BLaER1 (cell line): ENCODE results near the gene LBH.

Experiments used
- H3K27ac ChIP-seq: shearing (Covaris generic); formaldehyde crosslinking; 2 replicates; pipeline ENCODE4 v1.8.1; 2022
- H3K27me3 ChIP-seq: shearing (Covaris generic); formaldehyde crosslinking; 2 replicates; pipeline ENCODE4 v1.8.1; 2022
- H3K36me3 ChIP-seq: shearing (Covaris generic); formaldehyde crosslinking; 2 replicates; pipeline ENCODE4 v1.8.1; 2022
- H3K4me1 ChIP-seq: shearing (Covaris generic); formaldehyde crosslinking; 2 replicates; pipeline ENCODE4 v1.8.1; 2022
- H3K4me2 ChIP-seq: shearing (Covaris generic); formaldehyde crosslinking; 2 replicates; pipeline ENCODE4 v1.8.1; 2022
- H3K4me3 ChIP-seq: shearing (Covaris generic); formaldehyde crosslinking; 2 replicates; pipeline ENCODE4 v1.8.1; 2022
- H3K9ac ChIP-seq: shearing (Covaris generic); formaldehyde crosslinking; 2 replicates; pipeline ENCODE4 v1.8.1; 2022
- H3K9me3 ChIP-seq: shearing (Covaris generic); formaldehyde crosslinking; 2 replicates; pipeline ENCODE4 v1.8.1; 2022
- H4K20me1 ChIP-seq: shearing (Covaris generic); formaldehyde crosslinking; 2 replicates; pipeline ENCODE4 v1.8.1; 2022
- Cebpa-rat ChIP-seq: shearing (Covaris generic); IDR thresholded peaks from 2 replicates; pipeline ENCODE4 v1.8.1; 2022

LBH gene

DNA sequence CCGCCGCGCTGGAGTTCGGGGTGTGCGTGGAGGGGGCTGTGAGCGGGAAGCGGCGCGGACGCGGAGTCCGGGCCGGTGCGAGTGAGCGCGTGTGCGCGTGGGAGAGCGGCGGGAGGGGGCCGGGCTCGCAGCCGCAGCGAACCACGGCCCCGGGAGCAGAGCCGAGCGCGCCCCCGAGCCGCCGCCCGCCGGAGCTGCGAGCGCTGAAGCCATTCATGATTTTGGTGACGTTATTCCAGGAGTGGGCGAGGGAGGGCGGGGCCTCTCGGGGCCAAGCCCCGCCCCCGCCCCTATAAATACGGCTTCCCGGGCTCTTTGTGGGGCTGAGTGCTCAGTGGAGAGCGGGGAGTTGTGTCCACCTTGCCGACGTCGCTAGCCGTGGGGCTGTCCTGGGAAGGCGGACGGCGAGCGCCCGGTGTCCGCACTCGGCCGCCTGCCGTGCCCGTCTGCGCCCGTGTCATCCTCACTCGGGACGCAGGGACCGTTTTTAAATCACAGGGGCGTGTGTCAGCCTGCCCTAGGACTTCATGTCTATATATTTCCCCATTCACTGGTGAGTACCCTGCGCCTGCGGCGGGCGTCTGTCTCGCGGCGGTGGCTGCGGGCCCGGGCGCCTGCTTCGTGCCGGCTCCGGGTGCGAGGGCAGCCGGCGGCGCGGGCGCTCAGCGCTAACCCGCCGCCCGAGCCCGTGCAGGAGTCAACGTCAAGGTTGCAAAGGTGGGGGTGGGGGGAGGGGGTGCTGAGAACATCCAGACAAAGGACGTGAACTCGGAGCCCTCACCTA lies at the start of gene LBH:
LBH (plus strand) TSS at position 323 of the 784 bp plus-strand sequence; CDS start at position 528, 205 bp downstream.
- Histone ChIP-seq H3K9me3 (no peaks in the 10 kb centered on the region), H3K27ac (peak within 1 kb of the TSS; percentile 92), H3K4me2 (peak within 1 kb of the TSS; percentile 100), H3K9ac (peak within 1 kb of the TSS; percentile 91), H3K36me3 (peaks cover 22% of the 10 kb centered on the region), H4K20me1 (peaks cover 31% of the 10 kb centered on the region), H3K4me1 (peaks cover 36% of the 10 kb centered on the region), H3K4me3 (peak within 1 kb of the TSS; percentile 84), H3K27me3 (peaks cover 16% of the 10 kb centered on the region; the same call in 1 of the 2 replicates)
- TF ChIP-seq Cebpa-rat = no peak

DNA sequence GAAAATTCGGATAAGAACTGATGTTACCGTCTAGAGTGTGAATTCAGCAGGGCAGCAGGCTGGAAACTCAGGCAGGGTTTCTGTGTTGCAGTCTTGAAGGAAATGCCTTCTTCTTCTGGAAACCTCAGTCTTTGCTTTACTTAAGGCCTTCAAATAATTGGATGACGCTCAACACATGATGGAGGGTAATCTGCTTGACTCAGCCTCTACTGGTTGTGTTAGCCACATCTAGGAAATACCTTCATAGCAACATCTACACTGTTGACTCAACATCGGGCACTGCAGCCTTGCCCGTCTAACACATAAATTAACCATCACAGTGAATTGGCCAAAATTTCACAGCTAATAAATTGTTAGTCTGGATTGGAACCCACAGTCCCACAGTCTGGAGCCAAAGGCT lies 47.3 kb upstream of the LBH start:
- H3K4me3 ChIP-seq = no peak overlapping the region
- H3K9me3 ChIP-seq = no peaks in the 10 kb centered on the region
- H3K27ac ChIP-seq = no peak overlapping the region
- H3K36me3 ChIP-seq = no peaks in the 10 kb centered on the region
- H3K4me1 ChIP-seq = no peaks in the 10 kb centered on the region
- no peak overlapping the region for H3K9ac ChIP-seq
- H3K27me3 ChIP-seq = no peaks in the 10 kb centered on the region
- no peak overlapping the region for H3K4me2 ChIP-seq
- no peaks in the 10 kb centered on the region for H4K20me1 ChIP-seq
- TF ChIP-seq Cebpa-rat = no peak

GRCh38 chr2:30185178-30185577 lies 46.2 kb upstream of the LBH start:
- Histone ChIP-seq H3K9ac (no peak overlapping the region), H3K36me3 (no peaks in the 10 kb centered on the region), H3K27me3 (no peaks in the 10 kb centered on the region), H4K20me1 (no peaks in the 10 kb centered on the region), H3K4me1 (no peaks in the 10 kb centered on the region), H3K4me3 (no peak overlapping the region), H3K9me3 (no peaks in the 10 kb centered on the region; the same call in 1 of the 2 replicates), H3K27ac (no peak overlapping the region), H3K4me2 (no peak overlapping the region)
- TF ChIP-seq Cebpa-rat = no peak

- Histone ChIP-seq H3K27me3 (no peaks in the 10 kb centered on the region), H3K9ac (no peak overlapping the region), H3K27ac (no peak overlapping the region), H4K20me1 (no peaks in the 10 kb centered on the region), H3K4me1 (no peaks in the 10 kb centered on the region), H3K4me2 (no peak overlapping the region), H3K4me3 (no peak overlapping the region), H3K9me3 (no peaks in the 10 kb centered on the region; the same call in 1 of the 2 replicates), H3K36me3 (no peaks in the 10 kb centered on the region)
- no peak for TF ChIP-seq Cebpa-rat
These were observed 43.0 kb upstream of the LBH start for GRCh38 chr2:30188292-30188691.

DNA sequence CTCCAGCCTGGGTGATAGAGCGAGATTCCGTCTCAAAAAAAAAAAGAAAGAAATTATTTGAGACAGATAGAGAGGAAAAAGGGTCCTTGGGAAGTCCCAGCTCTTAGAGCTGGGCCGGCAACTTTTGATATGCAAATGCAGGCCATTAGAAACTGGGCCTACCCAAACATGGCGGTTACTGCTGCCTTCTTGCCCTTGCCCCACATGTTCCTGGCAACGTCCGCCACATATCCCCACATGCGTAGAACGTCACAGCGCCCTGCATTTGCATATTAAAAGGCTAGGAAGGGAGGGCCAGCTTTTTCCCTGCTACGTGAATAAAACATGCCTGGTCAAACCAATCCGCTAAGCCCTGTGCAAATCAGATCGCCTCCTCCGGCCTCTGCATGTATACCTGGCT lies 40.7 kb upstream of the LBH start:
- H3K36me3 ChIP-seq = no peaks in the 10 kb centered on the region
- H4K20me1 ChIP-seq = no peaks in the 10 kb centered on the region
- no peak overlapping the region for H3K4me2 ChIP-seq
- no peak overlapping the region for H3K4me3 ChIP-seq
- no peaks in the 10 kb centered on the region for H3K4me1 ChIP-seq
- H3K9ac ChIP-seq = no peak overlapping the region
- TF ChIP-seq Cebpa-rat = no peak
- H3K27me3 ChIP-seq = no peaks in the 10 kb centered on the region
- H3K9me3 ChIP-seq = no peaks in the 10 kb centered on the region; the same call in 1 of the 2 replicates
- H3K27ac ChIP-seq = no peak overlapping the region

GRCh38 chr2:30191107-30191506 lies 40.2 kb upstream of the LBH start:
- no peak for TF ChIP-seq Cebpa-rat
- Histone ChIP-seq H3K4me3 (no peak overlapping the region), H4K20me1 (no peaks in the 10 kb centered on the region), H3K36me3 (no peaks in the 10 kb centered on the region), H3K27ac (no peak overlapping the region), H3K4me2 (no peak overlapping the region), H3K9me3 (no peaks in the 10 kb centered on the region; the same call in 1 of the 2 replicates), H3K27me3 (no peaks in the 10 kb centered on the region), H3K4me1 (no peaks in the 10 kb centered on the region), H3K9ac (no peak overlapping the region)

DNA sequence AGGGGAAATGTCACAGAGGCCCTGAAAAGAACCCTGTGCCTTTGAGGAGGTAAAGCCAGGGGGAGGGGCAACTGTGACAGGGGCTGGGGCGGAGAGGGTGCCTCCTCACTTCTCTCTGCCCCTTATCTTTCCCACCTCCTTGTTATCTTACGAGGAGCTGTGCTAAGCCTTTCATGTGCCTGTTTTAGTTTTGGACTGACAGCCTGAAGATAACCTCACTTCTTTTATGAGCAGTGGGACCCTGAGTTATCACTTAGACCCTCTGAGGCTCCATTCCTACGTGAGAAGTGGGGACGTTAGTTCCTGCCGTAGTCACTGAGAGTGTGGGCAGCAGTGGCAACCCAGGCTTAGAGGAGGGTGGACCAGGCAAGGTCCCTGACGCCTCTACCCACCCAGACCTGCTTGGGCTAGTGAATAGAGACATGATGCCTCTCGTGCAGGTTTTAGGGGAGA lies 39.5 kb upstream of the LBH start:
- Histone ChIP-seq H3K9ac (no peak overlapping the region), H3K9me3 (no peaks in the 10 kb centered on the region; the same call in 1 of the 2 replicates), H3K4me3 (no peak overlapping the region), H3K27ac (no peak overlapping the region), H3K4me1 (no peaks in the 10 kb centered on the region), H3K4me2 (no peak overlapping the region), H3K36me3 (no peaks in the 10 kb centered on the region), H3K27me3 (no peaks in the 10 kb centered on the region), H4K20me1 (no peaks in the 10 kb centered on the region)
- TF ChIP-seq Cebpa-rat = no peak

- TF ChIP-seq Cebpa-rat = no peak
- H3K4me3 ChIP-seq = no peak overlapping the region
- no peak overlapping the region for H3K9ac ChIP-seq
- H3K9me3 ChIP-seq = no peaks in the 10 kb centered on the region; the same call in 1 of the 2 replicates
- H3K36me3 ChIP-seq = no peaks in the 10 kb centered on the region
- H3K27ac ChIP-seq = no peak overlapping the region
- no peaks in the 10 kb centered on the region for H3K4me1 ChIP-seq
- no peaks in the 10 kb centered on the region for H3K27me3 ChIP-seq
- H4K20me1 ChIP-seq = no peaks in the 10 kb centered on the region
- no peak overlapping the region for H3K4me2 ChIP-seq
These were observed 39.0 kb upstream of the LBH start for GRCh38 chr2:30192314-30192713.

GRCh38 chr2:30193104-30193681 lies 38.1 kb upstream of the LBH start:
- Histone ChIP-seq H3K4me2 (no peak overlapping the region), H3K27ac (no peak overlapping the region), H3K4me3 (no peak overlapping the region), H3K27me3 (no peaks in the 10 kb centered on the region), H3K36me3 (no peaks in the 10 kb centered on the region), H3K9me3 (no peaks in the 10 kb centered on the region; the same call in 1 of the 2 replicates), H4K20me1 (no peaks in the 10 kb centered on the region), H3K9ac (no peak overlapping the region), H3K4me1 (no peaks in the 10 kb centered on the region)
- no peak for TF ChIP-seq Cebpa-rat

- no peak overlapping the region for H3K4me2 ChIP-seq
- H3K4me1 ChIP-seq = no peaks in the 10 kb centered on the region
- H3K27me3 ChIP-seq = no peaks in the 10 kb centered on the region
- no peak overlapping the region for H3K27ac ChIP-seq
- H3K9ac ChIP-seq = no peak overlapping the region
- no peaks in the 10 kb centered on the region for H3K36me3 ChIP-seq
- TF ChIP-seq Cebpa-rat = no peak
- H4K20me1 ChIP-seq = no peaks in the 10 kb centered on the region
- no peak overlapping the region for H3K4me3 ChIP-seq
- H3K9me3 ChIP-seq = no peaks in the 10 kb centered on the region; the same call in 1 of the 2 replicates
These were observed 36.9 kb upstream of the LBH start for GRCh38 chr2:30194421-30194820.
